H9 (cell line): ENCODE measurements around the gene AGK. TPM values are rescaled to one million over a fixed set of nuclear protein-coding genes. Genes with fewer than 3 reads are reported as not detected.

Source experiments
- DNase-seq: peaks from one replicate; pipeline ENCODE4 v3.0.0-alpha.2; 2017
- H2AFZ ChIP-seq: one replicate; pipeline ENCODE4 v1.6.1; 2013; ENCODE audit warnings: mild to moderate bottlenecking, low read length, control low read depth, moderate library complexity
- H2AK5ac ChIP-seq: 2 replicates; pipeline ENCODE4 v1.6.1; 2013; ENCODE audit warnings: low read length, control low read depth, mixed read lengths; ENCODE audit not compliant: insufficient read length
- H2BK120ac ChIP-seq: one replicate; pipeline ENCODE4 v1.6.1; 2013; ENCODE audit warnings: low read depth, mild to moderate bottlenecking, low read length, control low read depth, inconsistent platforms; ENCODE audit not compliant: poor library complexity, severe bottlenecking
- H2BK12ac ChIP-seq: 2 replicates; pipeline ENCODE4 v1.6.1; 2013; ENCODE audit warnings: low read length, control low read depth, mixed read lengths, low read depth; ENCODE audit not compliant: insufficient read length
- H2BK15ac ChIP-seq: 2 replicates; pipeline ENCODE4 v1.6.1; 2013; ENCODE audit warnings: low read depth, low read length, control low read depth
- H2BK20ac ChIP-seq: one replicate; pipeline ENCODE4 v1.6.1; 2013; ENCODE audit warnings: low read depth, mild to moderate bottlenecking, low read length, control low read depth, inconsistent platforms; ENCODE audit not compliant: poor library complexity, severe bottlenecking
- H2BK5ac ChIP-seq: 2 replicates; pipeline ENCODE4 v1.6.1; 2013; ENCODE audit warnings: low read length, control low read depth, mixed read lengths; ENCODE audit not compliant: insufficient read length
- H3K14ac ChIP-seq: 2 replicates; pipeline ENCODE4 v1.6.1; 2013; ENCODE audit warnings: low read length, control low read depth; ENCODE audit not compliant: insufficient read depth
- H3K18ac ChIP-seq: 2 replicates; pipeline ENCODE4 v1.6.1; 2013; ENCODE audit warnings: low read depth, mild to moderate bottlenecking, mixed read lengths, low read length, control low read depth; ENCODE audit not compliant: insufficient read length
- H3K23ac ChIP-seq: 2 replicates; pipeline ENCODE4 v1.6.1; 2013; ENCODE audit warnings: low read length, control low read depth, mixed read lengths, low read depth; ENCODE audit not compliant: insufficient read length
- H3K23me2 ChIP-seq: 2 replicates; pipeline ENCODE4 v1.6.1; 2013; ENCODE audit warnings: low read depth, mild to moderate bottlenecking, mixed read lengths, low read length, control low read depth; ENCODE audit not compliant: insufficient read length, poor library complexity, severe bottlenecking
- H3K27ac ChIP-seq: 2 replicates; pipeline ENCODE4 v1.5.1; 2013; ENCODE audit warnings: low read length, control low read depth, mixed read lengths, low read depth; ENCODE audit not compliant: insufficient read length
- H3K27me3 ChIP-seq: 2 replicates; pipeline ENCODE4 v1.6.1; 2013; ENCODE audit warnings: low read length, control low read depth, inconsistent platforms; ENCODE audit not compliant: insufficient read depth
- H3K4ac ChIP-seq: 2 replicates; pipeline ENCODE4 v1.6.1; 2013; ENCODE audit warnings: low read depth, mild to moderate bottlenecking, control low read depth, inconsistent platforms, low read length, moderate library complexity
- H3K4me1 ChIP-seq: 2 replicates; pipeline ENCODE4 v1.6.1; 2013; ENCODE audit warnings: low read length, control low read depth, inconsistent platforms; ENCODE audit not compliant: insufficient read depth
- H3K4me2 ChIP-seq: 2 replicates; pipeline ENCODE4 v1.6.1; 2013; ENCODE audit warnings: low read length, control low read depth, mixed read lengths; ENCODE audit not compliant: insufficient read length, insufficient read depth
- H3K56ac ChIP-seq: 2 replicates; pipeline ENCODE4 v1.6.1; 2013; ENCODE audit warnings: low read depth, mild to moderate bottlenecking, mixed read lengths, low read length, control low read depth; ENCODE audit not compliant: insufficient read length
- H3K79me1 ChIP-seq: 2 replicates; pipeline ENCODE4 v1.6.1; 2013; ENCODE audit warnings: low read depth, mild to moderate bottlenecking, moderate library complexity, low read length, control low read depth, inconsistent platforms; ENCODE audit not compliant: insufficient read depth, poor library complexity, severe bottlenecking
- H3K79me2 ChIP-seq: 2 replicates; pipeline ENCODE4 v1.6.1; 2013; ENCODE audit warnings: low read length, control low read depth, inconsistent platforms; ENCODE audit not compliant: insufficient read depth
- H3K9ac ChIP-seq: 2 replicates; pipeline ENCODE4 v1.6.1; 2013; ENCODE audit warnings: low read length, control low read depth, mixed read lengths; ENCODE audit not compliant: insufficient read length; ENCODE audit errors: extremely low read depth
- H3K9me3 ChIP-seq: one replicate; pipeline ENCODE4 v1.6.1; 2013; ENCODE audit warnings: low read depth, low read length, inconsistent platforms; ENCODE audit not compliant: control insufficient read depth
- H3T11ph ChIP-seq: one replicate; pipeline ENCODE4 v1.6.1; 2013; ENCODE audit warnings: mild to moderate bottlenecking, low read length, control low read depth, inconsistent platforms
- H4K20me1 ChIP-seq: one replicate; pipeline ENCODE4 v1.6.1; 2013; ENCODE audit not compliant: control insufficient read depth, insufficient read length, insufficient read depth
- H4K5ac ChIP-seq: 2 replicates; pipeline ENCODE4 v1.6.1; 2013; ENCODE audit warnings: low read depth, mild to moderate bottlenecking, mixed read lengths, low read length, control low read depth; ENCODE audit not compliant: insufficient read length
- H4K8ac ChIP-seq: replicated peaks from 2 replicates; pipeline ENCODE4 v1.6.1; 2013; ENCODE audit warnings: low read length, control low read depth, mixed read lengths, low read depth; ENCODE audit not compliant: insufficient read length
- H4K91ac ChIP-seq: 2 replicates; pipeline ENCODE4 v1.6.1; 2013; ENCODE audit warnings: low read depth, mild to moderate bottlenecking, moderate library complexity, mixed read lengths, low read length, control low read depth; ENCODE audit not compliant: insufficient read length
- H3K27ac Mint-ChIP-seq, 3 experiments: 2 replicates in 2 of 3; 3 replicates in 1 of 3; pipeline ENCODE4 v1.8.0; 2020 to 2021; ENCODE audit warnings: mixed read lengths in 3 of 3, mild to moderate bottlenecking in 1 of 3, moderate library complexity in 1 of 3
- H3K27me3 Mint-ChIP-seq: 2 replicates; pipeline ENCODE4 v1.8.0; 2021; ENCODE audit warnings: low read depth, mild to moderate bottlenecking, moderate library complexity, mixed read lengths
- H3K36me3 Mint-ChIP-seq, 3 experiments: 2 replicates in 2 of 3; 3 replicates in 1 of 3; pipeline ENCODE4 v1.8.0; 2020 to 2021; ENCODE audit warnings: low read depth in 3 of 3, mixed read lengths in 3 of 3; ENCODE audit not compliant: insufficient read depth in 1 of 3
- H3K4me1 Mint-ChIP-seq, 2 experiments: 2 replicates each; pipeline ENCODE4 v1.8.0; 2020; ENCODE audit warnings: mixed read lengths in 2 of 2
- H3K4me3 Mint-ChIP-seq, 2 experiments: 2 replicates in 1 of 2; 3 replicates in 1 of 2; pipeline ENCODE4 v1.8.0; 2020 to 2021; ENCODE audit warnings: mild to moderate bottlenecking in 2 of 2, mixed read lengths in 2 of 2, moderate library complexity in 1 of 2
- H3K9me3 Mint-ChIP-seq, 2 experiments: 2 replicates in 1 of 2; 3 replicates in 1 of 2; pipeline ENCODE4 v1.8.0; 2020; ENCODE audit warnings: mild to moderate bottlenecking in 2 of 2, mixed read lengths in 2 of 2, moderate library complexity in 1 of 2
- WGBS: extraction: QIAGEN DNeasy Blood & Tissue Kit; methylation state at CpG from one replicate; pipeline ENCODE4 v1.1.7; 2013; ENCODE audit warnings: missing lambda C conversion rate, low lambda C conversion rate, mixed read lengths; ENCODE audit not compliant: insufficient read length; ENCODE audit errors: extremely low coverage; 5-methylcytosine and 5-hydroxymethylcytosine counted together
- total RNA-seq: library from RNA; stranded (reverse); gene quantifications from 2 replicates; pipeline ENCODE4 v1.2.1, GENCODE V29; 2021
- TF ChIP-seq, protein P1 (sequence below): fragments of 200-600 bp; sonication (generic); conservative IDR thresholded peaks from 3 replicates; pipeline ENCODE4 v1.8.0; 2021; ENCODE audit warnings: antibody characterized with exemption, mild to moderate bottlenecking

Gene AGK
- total RNA-seq, 1 experiment from 2014 or later, result 35.1 TPM

DNA sequence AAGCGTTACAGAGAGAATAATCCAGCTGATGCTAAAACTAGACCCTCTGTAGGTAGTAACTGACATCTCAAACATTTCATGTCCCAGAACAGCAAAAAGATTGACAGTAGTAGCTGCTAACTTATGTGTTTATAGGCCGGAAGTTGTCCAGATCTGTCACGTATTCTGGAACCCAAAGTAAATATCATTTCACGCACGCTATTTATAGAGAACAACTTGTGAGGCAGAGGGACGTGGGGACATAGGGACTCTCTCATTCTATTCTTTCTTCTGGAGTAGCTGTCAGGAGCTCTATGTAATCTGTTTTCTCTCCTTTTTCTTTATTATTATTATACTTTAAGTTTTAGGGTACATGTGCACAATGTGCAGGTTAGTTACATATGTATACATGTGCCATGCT lies 22.3 kb downstream of the AGK start:
- Histone ChIP-seq H3T11ph (no peak overlapping the region), H3K4me1 (peaks cover 2% of the 10 kb centered on the region; the same call in 1 of the 2 replicates), H3K4me2 (no peak overlapping the region), H2BK12ac (no peak overlapping the region), H2BK120ac (no peak overlapping the region), H2BK15ac (no peak overlapping the region), H3K27me3 (no peaks in the 10 kb centered on the region), H2BK5ac (no peak overlapping the region), H3K9me3 (no peaks in the 10 kb centered on the region), H4K20me1 (no peaks in the 10 kb centered on the region), H2BK20ac (no peak overlapping the region), H3K23me2 (no peaks in the 10 kb centered on the region), H4K8ac (no peak overlapping the region), H2AFZ (no peak overlapping the region), H3K14ac (no peak overlapping the region), H4K91ac (no peak overlapping the region), H3K56ac (no peak overlapping the region), H3K18ac (no peak overlapping the region), H3K9ac (no peak overlapping the region), H3K79me1 (no peaks in the 10 kb centered on the region), H3K4ac (no peak overlapping the region), H2AK5ac (no peak overlapping the region), H3K23ac (no peak overlapping the region), H3K27ac (no peak overlapping the region), H4K5ac (no peak overlapping the region), H3K79me2 (no peaks in the 10 kb centered on the region)
- peaks cover 29 to 36% (median 35%) of the 10 kb centered on the region in 3 experiments for H3K36me3 Mint-ChIP-seq
- no CpG with 5 or more reads among the region's 6 CpGs for WGBS
- no peak for DNase-seq
- no peak overlapping the region for H3K27ac Mint-ChIP-seq
- H3K4me1 Mint-ChIP-seq, result peaks cover 13 to 20% of the 10 kb centered on the region in 2 experiments
- TF ChIP-seq, protein P1, sequence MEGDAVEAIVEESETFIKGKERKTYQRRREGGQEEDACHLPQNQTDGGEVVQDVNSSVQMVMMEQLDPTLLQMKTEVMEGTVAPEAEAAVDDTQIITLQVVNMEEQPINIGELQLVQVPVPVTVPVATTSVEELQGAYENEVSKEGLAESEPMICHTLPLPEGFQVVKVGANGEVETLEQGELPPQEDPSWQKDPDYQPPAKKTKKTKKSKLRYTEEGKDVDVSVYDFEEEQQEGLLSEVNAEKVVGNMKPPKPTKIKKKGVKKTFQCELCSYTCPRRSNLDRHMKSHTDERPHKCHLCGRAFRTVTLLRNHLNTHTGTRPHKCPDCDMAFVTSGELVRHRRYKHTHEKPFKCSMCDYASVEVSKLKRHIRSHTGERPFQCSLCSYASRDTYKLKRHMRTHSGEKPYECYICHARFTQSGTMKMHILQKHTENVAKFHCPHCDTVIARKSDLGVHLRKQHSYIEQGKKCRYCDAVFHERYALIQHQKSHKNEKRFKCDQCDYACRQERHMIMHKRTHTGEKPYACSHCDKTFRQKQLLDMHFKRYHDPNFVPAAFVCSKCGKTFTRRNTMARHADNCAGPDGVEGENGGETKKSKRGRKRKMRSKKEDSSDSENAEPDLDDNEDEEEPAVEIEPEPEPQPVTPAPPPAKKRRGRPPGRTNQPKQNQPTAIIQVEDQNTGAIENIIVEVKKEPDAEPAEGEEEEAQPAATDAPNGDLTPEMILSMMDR, result no peak
- no peak overlapping the region for H3K4me3 Mint-ChIP-seq
- H3K27me3 Mint-ChIP-seq, result no peaks in the 10 kb centered on the region
- peaks cover 17 to 28% of the 10 kb centered on the region in 2 experiments for H3K9me3 Mint-ChIP-seq
